H9 (cell line): ENCODE data around the gene GPR87. TPM values are rescaled to one million over a fixed set of nuclear protein-coding genes. Genes with fewer than 3 reads are reported as not detected.

Experiments used
- DNase-seq: peaks from one replicate; pipeline ENCODE4 v3.0.0-alpha.2; 2017
- H2AFZ ChIP-seq: one replicate; pipeline ENCODE4 v1.6.1; 2013; ENCODE audit warnings: mild to moderate bottlenecking, low read length, control low read depth, moderate library complexity
- H2AK5ac ChIP-seq: 2 replicates; pipeline ENCODE4 v1.6.1; 2013; ENCODE audit warnings: low read length, control low read depth, mixed read lengths; ENCODE audit not compliant: insufficient read length
- H2BK120ac ChIP-seq: one replicate; pipeline ENCODE4 v1.6.1; 2013; ENCODE audit warnings: low read depth, mild to moderate bottlenecking, low read length, control low read depth, inconsistent platforms; ENCODE audit not compliant: poor library complexity, severe bottlenecking
- H2BK12ac ChIP-seq: 2 replicates; pipeline ENCODE4 v1.6.1; 2013; ENCODE audit warnings: low read length, control low read depth, mixed read lengths, low read depth; ENCODE audit not compliant: insufficient read length
- H2BK15ac ChIP-seq: 2 replicates; pipeline ENCODE4 v1.6.1; 2013; ENCODE audit warnings: low read depth, low read length, control low read depth
- H2BK20ac ChIP-seq: one replicate; pipeline ENCODE4 v1.6.1; 2013; ENCODE audit warnings: low read depth, mild to moderate bottlenecking, low read length, control low read depth, inconsistent platforms; ENCODE audit not compliant: poor library complexity, severe bottlenecking
- H2BK5ac ChIP-seq: 2 replicates; pipeline ENCODE4 v1.6.1; 2013; ENCODE audit warnings: low read length, control low read depth, mixed read lengths; ENCODE audit not compliant: insufficient read length
- H3K14ac ChIP-seq: 2 replicates; pipeline ENCODE4 v1.6.1; 2013; ENCODE audit warnings: low read length, control low read depth; ENCODE audit not compliant: insufficient read depth
- H3K18ac ChIP-seq: 2 replicates; pipeline ENCODE4 v1.6.1; 2013; ENCODE audit warnings: low read depth, mild to moderate bottlenecking, mixed read lengths, low read length, control low read depth; ENCODE audit not compliant: insufficient read length
- H3K23ac ChIP-seq: 2 replicates; pipeline ENCODE4 v1.6.1; 2013; ENCODE audit warnings: low read length, control low read depth, mixed read lengths, low read depth; ENCODE audit not compliant: insufficient read length
- H3K23me2 ChIP-seq: 2 replicates; pipeline ENCODE4 v1.6.1; 2013; ENCODE audit warnings: low read depth, mild to moderate bottlenecking, mixed read lengths, low read length, control low read depth; ENCODE audit not compliant: insufficient read length, poor library complexity, severe bottlenecking
- H3K27ac ChIP-seq: 2 replicates; pipeline ENCODE4 v1.5.1; 2013; ENCODE audit warnings: low read length, control low read depth, mixed read lengths, low read depth; ENCODE audit not compliant: insufficient read length
- H3K27me3 ChIP-seq: 2 replicates; pipeline ENCODE4 v1.6.1; 2013; ENCODE audit warnings: low read length, control low read depth, inconsistent platforms; ENCODE audit not compliant: insufficient read depth
- H3K4ac ChIP-seq: 2 replicates; pipeline ENCODE4 v1.6.1; 2013; ENCODE audit warnings: low read depth, mild to moderate bottlenecking, control low read depth, inconsistent platforms, low read length, moderate library complexity
- H3K4me1 ChIP-seq: 2 replicates; pipeline ENCODE4 v1.6.1; 2013; ENCODE audit warnings: low read length, control low read depth, inconsistent platforms; ENCODE audit not compliant: insufficient read depth
- H3K4me2 ChIP-seq: 2 replicates; pipeline ENCODE4 v1.6.1; 2013; ENCODE audit warnings: low read length, control low read depth, mixed read lengths; ENCODE audit not compliant: insufficient read length, insufficient read depth
- H3K56ac ChIP-seq: 2 replicates; pipeline ENCODE4 v1.6.1; 2013; ENCODE audit warnings: low read depth, mild to moderate bottlenecking, mixed read lengths, low read length, control low read depth; ENCODE audit not compliant: insufficient read length
- H3K79me1 ChIP-seq: 2 replicates; pipeline ENCODE4 v1.6.1; 2013; ENCODE audit warnings: low read depth, mild to moderate bottlenecking, moderate library complexity, low read length, control low read depth, inconsistent platforms; ENCODE audit not compliant: insufficient read depth, poor library complexity, severe bottlenecking
- H3K79me2 ChIP-seq: 2 replicates; pipeline ENCODE4 v1.6.1; 2013; ENCODE audit warnings: low read length, control low read depth, inconsistent platforms; ENCODE audit not compliant: insufficient read depth
- H3K9ac ChIP-seq: 2 replicates; pipeline ENCODE4 v1.6.1; 2013; ENCODE audit warnings: low read length, control low read depth, mixed read lengths; ENCODE audit not compliant: insufficient read length; ENCODE audit errors: extremely low read depth
- H3K9me3 ChIP-seq: one replicate; pipeline ENCODE4 v1.6.1; 2013; ENCODE audit warnings: low read depth, low read length, inconsistent platforms; ENCODE audit not compliant: control insufficient read depth
- H3T11ph ChIP-seq: one replicate; pipeline ENCODE4 v1.6.1; 2013; ENCODE audit warnings: mild to moderate bottlenecking, low read length, control low read depth, inconsistent platforms
- H4K20me1 ChIP-seq: one replicate; pipeline ENCODE4 v1.6.1; 2013; ENCODE audit not compliant: control insufficient read depth, insufficient read length, insufficient read depth
- H4K5ac ChIP-seq: 2 replicates; pipeline ENCODE4 v1.6.1; 2013; ENCODE audit warnings: low read depth, mild to moderate bottlenecking, mixed read lengths, low read length, control low read depth; ENCODE audit not compliant: insufficient read length
- H4K8ac ChIP-seq: replicated peaks from 2 replicates; pipeline ENCODE4 v1.6.1; 2013; ENCODE audit warnings: low read length, control low read depth, mixed read lengths, low read depth; ENCODE audit not compliant: insufficient read length
- H4K91ac ChIP-seq: 2 replicates; pipeline ENCODE4 v1.6.1; 2013; ENCODE audit warnings: low read depth, mild to moderate bottlenecking, moderate library complexity, mixed read lengths, low read length, control low read depth; ENCODE audit not compliant: insufficient read length
- H3K27ac Mint-ChIP-seq, 3 experiments: 2 replicates in 2 of 3; 3 replicates in 1 of 3; pipeline ENCODE4 v1.8.0; 2020 to 2021; ENCODE audit warnings: mixed read lengths in 3 of 3, mild to moderate bottlenecking in 1 of 3, moderate library complexity in 1 of 3
- H3K27me3 Mint-ChIP-seq: 2 replicates; pipeline ENCODE4 v1.8.0; 2021; ENCODE audit warnings: low read depth, mild to moderate bottlenecking, moderate library complexity, mixed read lengths
- H3K36me3 Mint-ChIP-seq, 3 experiments: 2 replicates in 2 of 3; 3 replicates in 1 of 3; pipeline ENCODE4 v1.8.0; 2020 to 2021; ENCODE audit warnings: low read depth in 3 of 3, mixed read lengths in 3 of 3; ENCODE audit not compliant: insufficient read depth in 1 of 3
- H3K4me1 Mint-ChIP-seq, 2 experiments: 2 replicates each; pipeline ENCODE4 v1.8.0; 2020; ENCODE audit warnings: mixed read lengths in 2 of 2
- H3K4me3 Mint-ChIP-seq, 2 experiments: 2 replicates in 1 of 2; 3 replicates in 1 of 2; pipeline ENCODE4 v1.8.0; 2020 to 2021; ENCODE audit warnings: mild to moderate bottlenecking in 2 of 2, mixed read lengths in 2 of 2, moderate library complexity in 1 of 2
- H3K9me3 Mint-ChIP-seq, 2 experiments: 2 replicates in 1 of 2; 3 replicates in 1 of 2; pipeline ENCODE4 v1.8.0; 2020; ENCODE audit warnings: mild to moderate bottlenecking in 2 of 2, mixed read lengths in 2 of 2, moderate library complexity in 1 of 2
- WGBS: extraction: QIAGEN DNeasy Blood & Tissue Kit; methylation state at CpG from one replicate; pipeline ENCODE4 v1.1.7; 2013; ENCODE audit warnings: missing lambda C conversion rate, low lambda C conversion rate, mixed read lengths; ENCODE audit not compliant: insufficient read length; ENCODE audit errors: extremely low coverage; 5-methylcytosine and 5-hydroxymethylcytosine counted together
- total RNA-seq: library from RNA; stranded (reverse); gene quantifications from 2 replicates; pipeline ENCODE4 v1.2.1, GENCODE V29; 2021
- TF ChIP-seq, protein P1 (sequence below): fragments of 200-600 bp; sonication (generic); conservative IDR thresholded peaks from 3 replicates; pipeline ENCODE4 v1.8.0; 2021; ENCODE audit warnings: antibody characterized with exemption, mild to moderate bottlenecking

Gene GPR87
- total RNA-seq, 1 experiment from 2014 or later, result 0.33 TPM

DNA sequence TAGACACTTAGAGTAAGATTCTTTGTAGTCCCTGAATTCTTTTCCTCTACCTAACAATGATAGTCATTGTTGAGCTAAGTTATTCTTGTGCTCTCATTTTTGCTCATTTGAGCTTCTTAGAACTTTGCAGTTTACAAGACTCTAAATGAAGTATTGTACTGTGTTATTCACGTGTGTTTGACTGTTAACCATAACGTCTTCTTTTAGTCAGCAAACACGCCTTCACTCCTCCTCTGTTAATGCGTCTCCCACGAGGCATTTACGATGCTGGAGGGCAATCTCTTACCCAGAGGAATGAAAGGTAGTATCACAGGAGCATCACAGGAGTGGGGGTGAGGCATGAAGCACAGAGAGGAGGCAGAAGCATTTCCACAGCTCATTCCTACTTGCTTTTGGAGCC is 23.5 kb downstream of the GPR87 start:
- no peaks in the 10 kb centered on the region for H3K9me3 ChIP-seq
- H3K79me1 ChIP-seq, result no peaks in the 10 kb centered on the region
- no peak overlapping the region for H2BK20ac ChIP-seq
- H3K27ac Mint-ChIP-seq, result peak overlapping the region in 1 of 3 experiments; percentile 49; a peak in 1 of 7 replicates
- H3K27ac ChIP-seq, result no peak overlapping the region
- H2BK120ac ChIP-seq, result no peak overlapping the region
- H2BK15ac ChIP-seq, result no peak overlapping the region
- H3K27me3 ChIP-seq, result no peaks in the 10 kb centered on the region
- DNase-seq, result no peak
- H3K4me3 Mint-ChIP-seq, result no peak overlapping the region
- H3K79me2 ChIP-seq, result no peaks in the 10 kb centered on the region
- H3K23me2 ChIP-seq, result no peaks in the 10 kb centered on the region
- no peaks in the 10 kb centered on the region for H3K36me3 Mint-ChIP-seq
- no peak overlapping the region for H3K14ac ChIP-seq
- peaks cover 2 to 8% of the 10 kb centered on the region in 2 experiments; a peak in 3 of 4 replicates for H3K4me1 Mint-ChIP-seq
- H3K4ac ChIP-seq, result no peak overlapping the region
- H3K9ac ChIP-seq, result no peak overlapping the region
- no peak overlapping the region for H2AFZ ChIP-seq
- no peaks in the 10 kb centered on the region for H3K27me3 Mint-ChIP-seq
- no peak overlapping the region for H3K18ac ChIP-seq
- H3T11ph ChIP-seq, result no peak overlapping the region
- no CpG with 5 or more reads among the region's 6 CpGs for WGBS
- TF ChIP-seq, protein P1, sequence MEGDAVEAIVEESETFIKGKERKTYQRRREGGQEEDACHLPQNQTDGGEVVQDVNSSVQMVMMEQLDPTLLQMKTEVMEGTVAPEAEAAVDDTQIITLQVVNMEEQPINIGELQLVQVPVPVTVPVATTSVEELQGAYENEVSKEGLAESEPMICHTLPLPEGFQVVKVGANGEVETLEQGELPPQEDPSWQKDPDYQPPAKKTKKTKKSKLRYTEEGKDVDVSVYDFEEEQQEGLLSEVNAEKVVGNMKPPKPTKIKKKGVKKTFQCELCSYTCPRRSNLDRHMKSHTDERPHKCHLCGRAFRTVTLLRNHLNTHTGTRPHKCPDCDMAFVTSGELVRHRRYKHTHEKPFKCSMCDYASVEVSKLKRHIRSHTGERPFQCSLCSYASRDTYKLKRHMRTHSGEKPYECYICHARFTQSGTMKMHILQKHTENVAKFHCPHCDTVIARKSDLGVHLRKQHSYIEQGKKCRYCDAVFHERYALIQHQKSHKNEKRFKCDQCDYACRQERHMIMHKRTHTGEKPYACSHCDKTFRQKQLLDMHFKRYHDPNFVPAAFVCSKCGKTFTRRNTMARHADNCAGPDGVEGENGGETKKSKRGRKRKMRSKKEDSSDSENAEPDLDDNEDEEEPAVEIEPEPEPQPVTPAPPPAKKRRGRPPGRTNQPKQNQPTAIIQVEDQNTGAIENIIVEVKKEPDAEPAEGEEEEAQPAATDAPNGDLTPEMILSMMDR, result no peak
- H4K5ac ChIP-seq, result no peak overlapping the region
- no peaks in the 10 kb centered on the region for H3K9me3 Mint-ChIP-seq
- no peak overlapping the region for H2BK5ac ChIP-seq
- H2AK5ac ChIP-seq, result no peak overlapping the region
- H3K4me1 ChIP-seq, result no peaks in the 10 kb centered on the region
- no peak overlapping the region for H4K91ac ChIP-seq
- no peak overlapping the region for H3K23ac ChIP-seq
- H2BK12ac ChIP-seq, result no peak overlapping the region
- no peak overlapping the region for H3K56ac ChIP-seq
- no peak overlapping the region for H3K4me2 ChIP-seq
- H4K8ac ChIP-seq, result no peak overlapping the region
- H4K20me1 ChIP-seq, result no peaks in the 10 kb centered on the region
